GM19023 (cell line): ENCODE results near the gene OR2T29.
"Not testable (repeated sequence)": the region's sequence is repeated elsewhere in the genome, so short reads cannot be mapped to it uniquely, and the experiment has no call there.

Experiments used
- ATAC-seq: cut with Tn5 transposase; IDR thresholded peaks from one replicate; pipeline ENCODE4 v1.9.1; 2021; ENCODE audit warnings: mild to moderate bottlenecking, moderate library complexity; ENCODE audit not compliant: unreplicated experiment

OR2T29 gene

GRCh38 chr1:248521856-248522255 lies 40.7 kb downstream of the OR2T29 start:
- no peak for ATAC-seq

- ATAC-seq, result not testable (repeated sequence)
Observed at GRCh38 chr1:248510217-248510616, 52.4 kb downstream of the OR2T29 start.

GRCh38 chr1:248507773-248508172 lies 54.8 kb downstream of the OR2T29 start, which contains the start of gene OR2G6:
OR2G6 (plus strand) TSS chr1:248508073; CDS start chr1:248521647, 13,574 bp downstream.
- not testable (repeated sequence) for ATAC-seq
